Measurements from ENCODE around the gene HECTD3.
"Not testable (repeated sequence)": the region's sequence is repeated elsewhere in the genome, so short reads cannot be mapped to it uniquely, and the experiment has no call there.

- not testable (repeated sequence) for TF ChIP-seq CTCF, POLR2AphosphoS5, POLR2A (IDR thresholded peaks at IDR 0.05)
Observed at GRCh38 chr1:44962022-44962421, 49.1 kb downstream of the HECTD3 start.

Data from stomach (tissue), 4 donors.